GM13977 (cell line): Measurements from ENCODE around the gene PROCR.
"Not testable (repeated sequence)": the region's sequence is repeated elsewhere in the genome, so short reads cannot be mapped to it uniquely, and the experiment has no call there.

ENCODE experiments used
- DNase-seq: peaks from one replicate; pipeline ENCODE4 v3.0.0; 2012; ENCODE audit warnings: low spot score
- in situ Hi-C: fragments of 300-500 bp; cut with MboI; formaldehyde crosslinking; loops from one replicate; pipeline ENCODE4 v1.12.0; 2022; ENCODE audit warnings: low sequenced_read_pairs, low pct_unique_long_range_greater_than_20kb, mixed read lengths, inconsistent platforms; ENCODE audit not compliant: unreplicated experiment
- TF ChIP-seq, protein P1 (sequence below): IDR thresholded peaks from 2 replicates; pipeline ENCODE4 v1.5.1; 2012; ENCODE audit warnings: mild to moderate bottlenecking, control low read depth; ENCODE audit not compliant: insufficient read depth; ENCODE audit errors: extremely low read depth, missing control alignments

The PROCR gene

DNA sequence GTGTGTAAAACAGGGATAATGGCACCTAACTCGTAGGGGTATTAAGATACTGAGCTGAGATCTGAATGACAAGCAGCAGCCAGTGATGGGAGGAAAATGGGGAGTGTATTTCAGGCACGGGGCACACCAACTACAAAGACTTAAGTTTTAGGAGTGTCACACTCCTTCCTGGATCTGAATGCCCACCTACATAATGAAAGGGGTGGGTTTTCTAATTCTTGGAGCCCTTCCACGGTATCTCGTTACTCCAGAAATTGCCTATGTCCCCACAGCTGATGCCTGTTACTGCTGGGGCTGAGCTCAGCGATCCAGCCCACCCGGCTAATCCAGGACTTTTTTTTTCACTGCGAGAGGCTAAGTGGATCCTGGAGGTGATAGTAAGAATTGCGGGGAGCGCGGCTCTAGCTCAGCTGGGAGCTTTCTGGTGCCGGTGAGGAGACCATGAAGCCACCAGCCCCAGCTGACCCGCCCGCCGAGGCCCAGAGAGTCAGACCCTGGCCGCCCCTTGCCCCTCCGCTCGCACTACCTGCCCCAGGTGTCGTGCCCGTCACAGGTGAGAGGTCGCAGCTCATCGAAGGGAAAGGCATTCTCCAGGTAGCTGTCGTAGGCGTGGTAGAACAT lies 25.5 kb upstream of the PROCR start:
- TF ChIP-seq, protein P1, sequence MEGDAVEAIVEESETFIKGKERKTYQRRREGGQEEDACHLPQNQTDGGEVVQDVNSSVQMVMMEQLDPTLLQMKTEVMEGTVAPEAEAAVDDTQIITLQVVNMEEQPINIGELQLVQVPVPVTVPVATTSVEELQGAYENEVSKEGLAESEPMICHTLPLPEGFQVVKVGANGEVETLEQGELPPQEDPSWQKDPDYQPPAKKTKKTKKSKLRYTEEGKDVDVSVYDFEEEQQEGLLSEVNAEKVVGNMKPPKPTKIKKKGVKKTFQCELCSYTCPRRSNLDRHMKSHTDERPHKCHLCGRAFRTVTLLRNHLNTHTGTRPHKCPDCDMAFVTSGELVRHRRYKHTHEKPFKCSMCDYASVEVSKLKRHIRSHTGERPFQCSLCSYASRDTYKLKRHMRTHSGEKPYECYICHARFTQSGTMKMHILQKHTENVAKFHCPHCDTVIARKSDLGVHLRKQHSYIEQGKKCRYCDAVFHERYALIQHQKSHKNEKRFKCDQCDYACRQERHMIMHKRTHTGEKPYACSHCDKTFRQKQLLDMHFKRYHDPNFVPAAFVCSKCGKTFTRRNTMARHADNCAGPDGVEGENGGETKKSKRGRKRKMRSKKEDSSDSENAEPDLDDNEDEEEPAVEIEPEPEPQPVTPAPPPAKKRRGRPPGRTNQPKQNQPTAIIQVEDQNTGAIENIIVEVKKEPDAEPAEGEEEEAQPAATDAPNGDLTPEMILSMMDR = no peak
- in situ Hi-C loops = no loop called here
- no peak for DNase-seq

DNA sequence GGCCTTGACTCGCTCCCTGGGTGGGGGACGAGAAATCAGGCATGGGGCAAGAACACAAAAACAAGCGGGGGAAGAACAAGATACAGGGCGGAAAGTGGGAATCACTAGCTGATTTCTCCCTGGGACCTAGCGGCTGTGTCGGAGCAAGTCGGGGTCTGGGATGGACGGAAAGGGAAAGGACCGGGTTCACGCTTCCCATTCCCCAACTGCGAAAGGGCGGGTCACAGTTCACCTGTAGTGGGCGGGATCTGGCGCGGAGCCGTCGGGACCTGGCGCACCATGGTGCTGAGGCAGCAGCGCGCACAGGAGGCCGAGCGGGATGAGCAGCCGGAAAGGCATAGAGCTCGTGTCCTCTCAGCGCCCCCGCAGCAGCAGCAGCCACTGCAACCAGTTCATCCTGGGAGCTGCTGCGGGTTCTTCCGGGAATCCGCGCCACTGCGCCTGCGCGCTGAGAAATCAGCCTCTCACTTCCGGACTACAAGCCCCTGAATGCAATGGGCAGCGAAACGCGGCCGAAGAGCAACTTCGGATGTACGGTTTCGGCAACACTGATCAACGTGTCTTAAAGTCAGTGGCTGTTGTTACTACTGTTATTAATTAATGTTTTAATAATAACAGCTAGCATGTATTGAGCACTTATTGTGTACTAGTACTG lies 24.8 kb upstream of the PROCR start, which contains the start of gene EDEM2:
Gene EDEM2, minus strand, starts transcription at position 417 of the 655 bp plus-strand sequence. Its CDS starts 78 bp downstream, at position 339.
- in situ Hi-C loops = no loop called here
- DNase-seq = peak; percentile 94
- TF ChIP-seq, protein P1 = no peak

DNA sequence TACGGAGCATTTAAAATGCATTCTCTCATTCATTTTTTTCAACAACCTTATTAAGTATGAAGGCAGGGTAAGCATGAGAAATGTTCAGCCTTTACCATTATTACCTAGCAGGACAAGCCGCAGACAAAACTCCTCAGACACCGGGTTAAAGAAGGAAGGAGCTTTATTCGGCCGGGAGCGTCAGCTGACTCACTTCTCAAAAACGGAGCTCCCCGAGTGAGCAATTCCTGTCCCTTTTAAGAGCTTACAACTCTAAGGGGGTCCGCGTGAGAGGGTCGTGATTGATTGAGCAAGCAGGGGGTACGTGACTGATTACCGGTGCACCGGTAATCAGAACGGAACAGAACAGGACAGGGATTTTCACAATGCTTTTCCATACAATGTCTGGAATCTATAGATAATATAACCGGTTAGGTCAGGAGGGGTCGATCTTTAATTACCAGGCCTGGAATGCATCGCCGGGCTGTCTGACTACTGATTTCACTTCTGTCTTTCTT lies 24.2 kb upstream of the PROCR start:
- in situ Hi-C loops, DNase-seq: not testable (repeated sequence)

- in situ Hi-C loops = no loop called here
- TF ChIP-seq, protein P1 = no peak
- no peak for DNase-seq
Observed at GRCh38 chr20:35150846-35151579, 20.9 kb upstream of the PROCR start.

- in situ Hi-C loops = no loop called here
- TF ChIP-seq, protein P1 = no peak
- DNase-seq = no peak
Observed at GRCh38 chr20:35151736-35152135, 20.1 kb upstream of the PROCR start.

DNA sequence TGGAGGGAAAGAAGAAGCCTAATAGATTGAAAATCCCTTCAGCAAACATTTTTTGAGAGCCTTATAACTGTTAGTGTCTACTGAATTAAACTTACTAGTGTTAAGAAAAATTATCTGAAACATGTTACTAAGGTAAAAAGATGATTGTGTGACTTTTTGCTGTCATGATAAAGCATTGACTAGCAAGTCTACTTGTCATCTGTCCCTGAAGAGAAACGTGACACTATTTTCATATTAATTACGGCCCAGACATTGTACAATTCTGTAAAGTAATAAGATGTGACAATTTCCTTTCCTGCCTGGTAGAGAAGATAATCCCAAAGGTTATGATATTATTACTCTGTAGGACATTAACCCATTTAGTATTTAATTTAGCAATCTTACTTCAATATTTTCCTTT lies 15.9 kb upstream of the PROCR start:
- in situ Hi-C loops = no loop called here
- no peak for DNase-seq
- TF ChIP-seq, protein P1 = no peak

- TF ChIP-seq, protein P1 = no peak
Observed at GRCh38 chr20:35156978-35157377, 14.9 kb upstream of the PROCR start.

DNA sequence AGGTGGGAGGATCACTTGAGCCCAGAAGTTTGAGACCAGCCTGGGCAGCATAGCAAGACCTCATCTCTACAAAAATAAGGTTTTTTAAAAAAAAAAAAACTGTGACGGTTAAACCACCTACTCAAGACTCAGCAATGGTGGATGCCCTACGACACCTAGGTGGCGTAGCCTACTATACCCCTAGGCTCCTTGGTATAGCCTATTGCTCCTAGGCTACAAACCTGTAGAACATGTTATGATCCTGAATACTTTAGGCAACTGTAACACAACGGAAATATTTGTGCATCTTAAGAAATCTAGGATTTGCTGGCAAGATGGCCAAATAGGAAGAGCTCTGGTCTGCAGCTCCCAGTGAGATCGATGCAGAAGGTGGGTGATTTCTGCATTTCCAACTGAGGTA lies 11.5 kb upstream of the PROCR start:
- in situ Hi-C loops, DNase-seq: not testable (repeated sequence)

More at GRCh38 chr20:35156978-35157377, 14.9 kb upstream of the PROCR start:
- DNase-seq = no peak
- in situ Hi-C loops = no loop called here

DNA sequence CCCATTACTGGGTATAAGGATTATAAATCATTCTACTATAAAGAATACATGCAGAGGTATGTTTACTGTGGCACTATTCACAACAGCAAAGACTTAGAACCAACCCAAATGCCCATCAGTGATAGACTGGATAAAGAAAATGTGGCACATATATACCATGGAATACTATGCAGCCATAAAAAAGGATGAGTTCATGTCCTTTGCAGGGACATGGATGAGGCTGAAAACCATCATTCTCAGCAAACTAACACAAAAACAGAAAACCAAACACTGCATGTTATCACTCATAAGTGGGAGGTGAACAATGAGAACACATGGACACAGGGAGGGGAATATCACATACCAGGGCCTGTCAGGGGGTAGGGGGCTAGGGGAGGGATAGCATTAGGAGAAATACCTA lies 7.3 kb upstream of the PROCR start:
- in situ Hi-C loops, DNase-seq: not testable (repeated sequence)
